ENCODE results near the gene FAM24B. TPM values are rescaled to one million over a fixed set of nuclear protein-coding genes. Genes with fewer than 3 reads are reported as not detected.

The FAM24B gene
- total and polyA plus RNA-seq, 4 experiments from 2014 or later, result 7.2 to 14.5 (median 11.8) TPM

Other genes starting within 250 kb of the FAM24B start
- gene C10orf120, start 179.7 kb downstream of the FAM24B start, total RNA-seq, result not detected
- gene C10orf120, start 179.7 kb downstream of the FAM24B start, polyA plus RNA-seq, result not detected
- gene CUZD1, start 33.7 kb downstream of the FAM24B start, total RNA-seq, result 1 to 10 TPM; 3.8 to 4.1 TPM
- under 1 TPM; 0.86 to 0.89 TPM for gene CUZD1, start 33.7 kb downstream of the FAM24B start, polyA plus RNA-seq
- gene FAM24A, start 31.0 kb upstream of the FAM24B start, total RNA-seq, result not detected
- not detected for gene FAM24A, start 31.0 kb upstream of the FAM24B start, polyA plus RNA-seq
- gene C10orf88, start 74.6 kb upstream of the FAM24B start, total RNA-seq, result 10 to 100 TPM; 10.5 to 12.3 TPM
- gene C10orf88, start 74.6 kb upstream of the FAM24B start, polyA plus RNA-seq, result 1 to 10 TPM; 8.1 to 9.6 TPM
- 1 to 10 TPM; 3.9 to 4.7 TPM for gene PSTK, start 100.8 kb upstream of the FAM24B start, total RNA-seq
- gene PSTK, start 100.8 kb upstream of the FAM24B start, polyA plus RNA-seq, result 10 to 100 TPM in 1 of 2 donors, 1 to 10 TPM in 1; 6.0 to 11.6 TPM
- gene IKZF5, start 129.2 kb upstream of the FAM24B start, total RNA-seq, result 10 to 100 TPM; 37.4 to 45.9 TPM
- gene IKZF5, start 129.2 kb upstream of the FAM24B start, polyA plus RNA-seq, result 10 to 100 TPM; 11.0 to 14.7 TPM
- gene ACADSB, start 129.4 kb upstream of the FAM24B start, total RNA-seq, result 10 to 100 TPM; 35.7 to 36.4 TPM
- gene ACADSB, start 129.4 kb upstream of the FAM24B start, polyA plus RNA-seq, result 10 to 100 TPM; 26.9 to 45.3 TPM